Cardiac septum (tissue), 1 donor: Measurements from ENCODE around the gene DPP9. TPM values are rescaled to one million over a fixed set of nuclear protein-coding genes. Genes with fewer than 3 reads are reported as not detected.

Experiments used
- DNase-seq: peaks from one replicate; pipeline ENCODE4 v3.0.0-alpha.2; 2020; ENCODE audit warnings: low spot score
- intact Hi-C: fragments of 100-400 bp; cut with DNase I; formaldehyde crosslinking; loops from one replicate; pipeline ENCODE4 v1.14.0; 2022
- microRNA-seq: library from miRNA; unstranded; fragments of <30 nt; microRNA quantifications from one replicate; pipeline ENCODE4 v1.2.0, GENCODE V29; 2020
- total RNA-seq: library from RNA; stranded (reverse); fragmentation: NEBNext Ultra II Directional; extraction: Animal tissue kit (Norgen Biotek cat#: 25700); gene quantifications from one replicate; pipeline ENCODE4 v1.2.1, GENCODE V29; 2021
- donor health status: DM: no; HTN: no; CAD: no.

DPP9 gene
- total RNA-seq, 1 donor from 2014 or later, result 39.0 TPM

GRCh38 chr19:4640247-4641000, 83.2 kb downstream of the DPP9 start:
- intact Hi-C loops, result no loop called here
- no peak for DNase-seq

GRCh38 chr19:4639531-4640246, 84.0 kb downstream of the DPP9 start:
- intact Hi-C loops, result loop anchor here (2.0 to 5.0 kb wide), 3 partner anchors 73 to 372 kb away; partner anchors contain the start of gene SEMA6B
- no peak for DNase-seq

GRCh38 chr19:4638828-4639530, 84.7 kb downstream of the DPP9 start, which contains the start of gene TNFAIP8L1:
TNFAIP8L1 (plus strand) TSS chr19:4639516; CDS start chr19:4651870, 12,354 bp downstream.
- intact Hi-C loops, result loop anchor here (2.0 to 5.0 kb wide), 3 partner anchors 74 to 372 kb away; partner anchors contain the start of gene SEMA6B
- DNase-seq, result peak; percentile 98

DNA sequence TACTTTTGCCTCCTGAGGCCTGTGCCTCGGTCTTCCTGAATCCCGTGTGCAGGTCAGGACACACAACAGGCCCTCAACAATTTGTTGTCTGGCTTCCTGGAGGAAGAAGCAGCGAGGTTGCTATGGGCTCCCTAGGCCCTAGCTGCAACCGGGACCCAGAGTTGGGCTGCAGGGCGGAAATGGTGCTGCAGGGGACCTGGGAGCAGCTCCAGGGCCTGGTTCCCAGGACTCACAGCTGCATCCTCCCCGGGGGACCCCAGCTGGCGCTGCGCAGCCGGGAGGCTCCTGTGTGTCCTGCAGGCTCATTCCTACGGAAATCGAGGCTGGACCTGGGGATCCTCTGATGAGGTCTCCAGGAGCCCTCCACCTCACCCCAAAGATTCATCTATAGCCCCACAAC, 85.3 kb downstream of the DPP9 start:
- DNase-seq, result no peak
- intact Hi-C loops, result loop anchor here (2.0 to 5.0 kb wide), 3 partner anchors 74 to 371 kb away; partner anchors contain the start of gene SEMA6B

DNA sequence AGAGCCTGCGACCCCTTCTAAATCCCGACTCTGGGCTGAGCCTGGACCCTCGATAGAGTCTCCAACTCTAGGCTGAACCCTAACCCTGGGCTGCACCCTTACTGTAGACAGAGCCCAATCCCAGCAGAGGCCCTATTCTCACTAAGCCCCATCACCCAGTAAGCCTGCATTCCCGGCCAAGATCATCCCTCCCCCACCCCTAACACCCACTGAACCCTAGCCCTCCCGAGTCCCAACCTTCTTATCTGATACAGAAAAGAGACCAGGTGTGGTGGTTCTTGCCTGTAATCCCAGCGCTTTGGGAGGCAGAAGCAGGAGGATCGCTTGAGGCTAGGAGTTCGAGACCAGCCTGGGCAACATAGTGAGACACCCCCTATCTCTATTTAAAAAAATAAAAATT, 86.9 kb downstream of the DPP9 start:
- intact Hi-C loops, result loop anchor here (5.0 kb wide), 2 partner anchors 79 to 369 kb away; partner anchors contain the start of gene SEMA6B
- no peak for DNase-seq

GRCh38 chr19:4636151-4636717, 87.4 kb downstream of the DPP9 start:
- intact Hi-C loops, result loop anchor here (5.0 kb wide), 2 partner anchors 79 to 369 kb away; partner anchors contain the start of gene SEMA6B
- peak; percentile 85 for DNase-seq

- DNase-seq, result no peak
Observed at GRCh38 chr19:4635754-4636116, 87.9 kb downstream of the DPP9 start.

GRCh38 chr19:4633140-4633967, 90.3 kb downstream of the DPP9 start:
- DNase-seq, result peak; percentile 89
- intact Hi-C loops, result no loop called here

More at GRCh38 chr19:4635754-4636116, 87.9 kb downstream of the DPP9 start:
- intact Hi-C loops, result loop anchor here (2.0 to 5.0 kb wide), 3 partner anchors 61 to 368 kb away; partner anchors contain the start of gene SEMA6B

Small RNA genes within 50 kb of the gene (microRNA-seq; reads per million reads assigned to microRNA genes)
- not detected for gene MIR7-3

Other genes starting within 250 kb of the DPP9 start
- gene PLIN4, start 205.4 kb downstream of the DPP9 start, total RNA-seq, result 89.8 TPM
- gene PLIN5, start 188.6 kb downstream of the DPP9 start, total RNA-seq, result 25.1 TPM
- gene LRG1, start 183.8 kb downstream of the DPP9 start, total RNA-seq, result 0.43 TPM
- gene SEMA6B, start 164.2 kb downstream of the DPP9 start, total RNA-seq, result 7.2 TPM
- gene TNFAIP8L1, start 84.3 kb downstream of the DPP9 start, total RNA-seq, result 3.6 TPM
- gene MYDGF, start 53.5 kb downstream of the DPP9 start, total RNA-seq, result 37.1 TPM
- gene FEM1A, start 67.9 kb upstream of the DPP9 start, total RNA-seq, result 33.2 TPM
- gene TICAM1, start 107.9 kb upstream of the DPP9 start, total RNA-seq, result 6.3 TPM
- gene PLIN3, start 143.8 kb upstream of the DPP9 start, total RNA-seq, result 21.7 TPM
- not detected for gene ARRDC5, start 179.1 kb upstream of the DPP9 start, total RNA-seq
- 1.00 TPM for gene UHRF1, start 185.7 kb upstream of the DPP9 start, total RNA-seq
- gene KDM4B, start 245.3 kb upstream of the DPP9 start, total RNA-seq, result 27.6 TPM